HEK293T (cell line): Measurements from ENCODE around the gene JAKMIP2.

Experiments
- CTCF ChIA-PET: fragments of 350-600 bp; formaldehyde crosslinking; extraction: SDS; loops from one replicate; lab custom pipeline; 2021; ENCODE audit warnings: antibody characterized with exemption, inconsistent platforms; lab: Yijun Ruan, JAX
- POLR2A ChIA-PET: fragments of 350-600 bp; formaldehyde crosslinking; extraction: SDS; loops from one replicate; lab custom pipeline; 2020; ENCODE audit warnings: antibody characterized with exemption, inconsistent platforms; lab: Yijun Ruan, JAX
- DNase-seq: peaks from one replicate; pipeline ENCODE4 v3.0.0; 2012; ENCODE audit warnings: mixed read lengths; ENCODE audit errors: extremely low spot score
- ARNT ChIP-seq: fragments of 450-650 bp; IDR thresholded peaks from 2 replicates; pipeline ENCODE4 v1.6.1; 2017; ENCODE audit warnings: mild to moderate bottlenecking
- BHLHE40 ChIP-seq: fragments of 450-650 bp; IDR thresholded peaks from 2 replicates; pipeline ENCODE4 v1.6.1; 2016; ENCODE audit warnings: mild to moderate bottlenecking, moderate library complexity, borderline replicate concordance
- CTBP1 ChIP-seq: fragments of 450-650 bp; IDR thresholded peaks from 2 replicates; pipeline ENCODE4 v1.6.1; 2016; ENCODE audit warnings: borderline replicate concordance
- ELF4 ChIP-seq: fragments of 450-650 bp; IDR thresholded peaks from 2 replicates; pipeline ENCODE4 v1.6.1; 2017; ENCODE audit warnings: antibody characterized with exemption
- FOXA1 ChIP-seq: fragments of 450-650 bp; IDR thresholded peaks from 2 replicates; pipeline ENCODE4 v1.6.1; 2016; ENCODE audit warnings: mild to moderate bottlenecking
- FOXK2 ChIP-seq: fragments of 450-650 bp; IDR thresholded peaks from 2 replicates; pipeline ENCODE4 v1.6.1; 2016; ENCODE audit warnings: mild to moderate bottlenecking
- FOXM1 ChIP-seq: fragments of 450-650 bp; IDR thresholded peaks from 2 replicates; pipeline ENCODE4 v1.6.1; 2017; ENCODE audit warnings: mild to moderate bottlenecking, borderline replicate concordance
- HDGF ChIP-seq: fragments of 450-650 bp; IDR thresholded peaks from 2 replicates; pipeline ENCODE4 v1.6.1; 2017; ENCODE audit warnings: antibody characterized with exemption, borderline replicate concordance
- L3MBTL2 ChIP-seq: fragments of 450-650 bp; conservative IDR thresholded peaks from 2 replicates; pipeline ENCODE4 v1.6.1; 2016; ENCODE audit warnings: mild to moderate bottlenecking
- LEF1 ChIP-seq: fragments of 450-650 bp; IDR thresholded peaks from 2 replicates; pipeline ENCODE4 v1.6.1; 2017; ENCODE audit warnings: mild to moderate bottlenecking, borderline replicate concordance
- NFRKB ChIP-seq: fragments of 450-650 bp; IDR thresholded peaks from 2 replicates; pipeline ENCODE4 v1.6.1; 2016; ENCODE audit warnings: mild to moderate bottlenecking, moderate library complexity
- SP1 ChIP-seq: fragments of 450-650 bp; IDR thresholded peaks from 2 replicates; pipeline ENCODE4 v1.6.1; 2017
- SUZ12 ChIP-seq: fragments of 450-650 bp; IDR thresholded peaks from 2 replicates; pipeline ENCODE4 v1.6.1; 2016; ENCODE audit warnings: mild to moderate bottlenecking
- TARDBP ChIP-seq: fragments of 450-650 bp; IDR thresholded peaks from 2 replicates; pipeline ENCODE4 v1.6.1; 2016
- ZNF384 ChIP-seq: fragments of 450-650 bp; IDR thresholded peaks from 2 replicates; pipeline ENCODE4 v1.6.1; 2016
- TF ChIP-seq, protein P1 (sequence below): fragments of 450-650 bp; IDR thresholded peaks from 2 replicates; pipeline ENCODE4 v1.6.1; 2016

Gene JAKMIP2

DNA sequence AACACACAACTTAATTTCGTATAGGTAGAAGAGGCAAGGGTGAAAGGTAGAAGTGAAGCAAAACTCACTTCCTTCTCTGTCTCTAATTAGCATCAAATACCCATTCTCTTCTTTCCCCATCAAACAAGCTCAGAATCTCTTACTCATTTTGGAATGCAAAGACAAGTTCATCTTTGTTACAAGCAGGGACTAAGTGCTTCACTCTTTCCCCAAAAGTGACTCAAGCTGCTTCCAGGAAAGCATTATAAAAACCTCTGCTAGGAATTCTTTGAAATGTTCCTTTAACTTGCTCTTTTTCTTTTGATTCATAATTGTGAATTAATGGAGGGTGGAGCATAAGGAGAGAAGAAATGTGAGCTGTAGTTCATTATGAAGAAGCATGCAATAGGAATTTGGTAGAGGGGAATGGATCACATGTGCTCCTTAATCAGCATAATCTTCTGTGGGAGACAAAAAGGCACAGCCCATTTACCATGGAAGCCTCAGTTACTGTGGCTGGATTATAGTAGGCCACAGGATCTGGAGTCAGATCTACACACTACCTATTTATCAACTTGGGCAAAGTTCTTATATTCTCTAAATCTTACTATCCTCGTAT lies 163.1 kb downstream of the JAKMIP2 start:
- no peak for DNase-seq
- CTCF ChIA-PET, result no interaction called here
- POLR2A ChIA-PET, result no interaction called here
- TF ChIP-seq CTBP1, result no peak
- TF ChIP-seq NFRKB, result no peak
- no peak for TF ChIP-seq ZNF384
- no peak for TF ChIP-seq ELF4
- TF ChIP-seq, protein P1, sequence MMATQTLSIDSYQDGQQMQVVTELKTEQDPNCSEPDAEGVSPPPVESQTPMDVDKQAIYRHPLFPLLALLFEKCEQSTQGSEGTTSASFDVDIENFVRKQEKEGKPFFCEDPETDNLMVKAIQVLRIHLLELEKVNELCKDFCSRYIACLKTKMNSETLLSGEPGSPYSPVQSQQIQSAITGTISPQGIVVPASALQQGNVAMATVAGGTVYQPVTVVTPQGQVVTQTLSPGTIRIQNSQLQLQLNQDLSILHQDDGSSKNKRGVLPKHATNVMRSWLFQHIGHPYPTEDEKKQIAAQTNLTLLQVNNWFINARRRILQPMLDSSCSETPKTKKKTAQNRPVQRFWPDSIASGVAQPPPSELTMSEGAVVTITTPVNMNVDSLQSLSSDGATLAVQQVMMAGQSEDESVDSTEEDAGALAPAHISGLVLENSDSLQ, result no peak
- no peak for TF ChIP-seq HDGF
- TF ChIP-seq FOXK2, result no peak

DNA sequence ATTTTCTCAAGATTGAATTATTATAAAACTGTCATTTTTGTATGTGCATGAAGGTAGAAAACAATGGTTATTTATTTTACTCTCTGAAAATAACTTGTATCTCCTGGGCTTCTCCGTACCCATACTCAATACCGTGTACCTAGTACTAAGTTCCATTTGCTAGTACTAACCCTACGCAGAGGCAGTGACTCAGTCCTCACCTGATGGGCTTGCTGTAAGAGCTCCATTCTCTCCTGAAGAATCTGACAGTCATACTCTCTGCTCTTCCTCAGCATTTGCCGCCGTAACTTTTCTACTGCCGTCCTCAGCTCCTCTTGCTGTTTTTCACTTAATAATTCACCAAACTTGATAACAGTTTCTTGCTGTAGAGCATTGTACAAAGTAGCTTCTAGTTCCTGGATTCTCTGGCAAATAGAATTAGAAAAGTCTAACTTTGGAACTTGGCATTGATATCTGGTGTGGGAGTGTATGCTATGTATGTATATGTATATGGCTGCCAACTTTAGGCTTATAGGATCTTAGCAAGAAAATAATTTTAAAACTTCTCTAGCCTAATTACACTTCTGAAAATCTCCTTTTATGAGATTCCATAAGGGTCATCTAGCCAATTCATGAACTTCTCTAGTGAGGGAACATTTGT lies 164.7 kb downstream of the JAKMIP2 start:
- DNase-seq, result no peak
- CTCF ChIA-PET, result no interaction called here
- TF ChIP-seq FOXK2 (no peak), FOXA1 (no peak), L3MBTL2 (no peak), HDGF (no peak), SUZ12 (no peak), LEF1 (no peak), CTBP1 (no peak), SP1 (no peak)
- POLR2A ChIA-PET, result no interaction called here

DNA sequence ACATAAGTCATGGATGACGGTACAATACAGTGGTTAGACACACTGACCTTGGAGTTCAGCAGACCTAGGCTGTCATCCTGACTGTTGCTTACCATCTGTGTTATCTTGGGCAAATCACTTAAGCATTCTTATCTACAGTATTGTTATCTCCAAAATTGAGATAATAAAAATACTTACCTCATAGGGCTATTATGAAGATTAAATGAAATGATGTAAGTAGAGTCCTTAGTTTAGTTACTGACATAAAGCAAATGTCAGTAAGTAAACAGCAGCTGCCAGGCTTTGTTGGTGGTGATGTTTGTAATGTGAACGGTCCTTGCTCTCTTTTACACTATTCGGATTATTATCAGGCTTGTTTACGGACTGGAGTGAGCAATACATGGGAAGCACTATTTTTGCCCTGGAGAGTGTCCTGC lies 165.3 kb downstream of the JAKMIP2 start:
- DNase-seq, result no peak
- CTCF ChIA-PET, result no interaction called here
- TF ChIP-seq, protein P1, result no peak
- TF ChIP-seq FOXA1 (no peak), SP1 (no peak), TARDBP (no peak), SUZ12 (no peak), NFRKB (no peak), L3MBTL2 (no peak)
- POLR2A ChIA-PET, result no interaction called here

DNA sequence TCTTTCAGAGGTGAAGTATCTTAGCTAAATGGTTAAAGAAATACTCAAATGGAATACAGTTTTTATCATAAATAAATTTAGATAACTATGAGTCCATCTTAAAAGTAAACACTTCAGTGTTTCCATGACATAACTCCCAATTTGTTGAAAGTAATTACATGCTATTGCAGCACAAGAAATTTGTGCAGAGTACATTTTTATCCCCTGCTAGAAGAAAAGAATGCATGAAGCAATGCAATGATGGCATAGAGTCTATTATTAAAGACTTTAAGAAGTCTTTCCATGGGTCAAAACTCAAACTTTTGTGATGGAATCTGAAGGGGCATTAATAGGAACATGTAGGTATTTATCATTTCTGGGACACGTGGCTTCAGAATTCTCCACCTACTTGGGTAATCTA lies 166.1 kb downstream of the JAKMIP2 start:
- ChIA-PET POLR2A (no interaction called here), CTCF (no interaction called here)
- no peak for DNase-seq
- TF ChIP-seq FOXK2, result no peak
- TF ChIP-seq, protein P1, result no peak
- TF ChIP-seq NFRKB, result no peak
- no peak for TF ChIP-seq FOXM1
- no peak for TF ChIP-seq ZNF384
- no peak for TF ChIP-seq FOXA1

DNA sequence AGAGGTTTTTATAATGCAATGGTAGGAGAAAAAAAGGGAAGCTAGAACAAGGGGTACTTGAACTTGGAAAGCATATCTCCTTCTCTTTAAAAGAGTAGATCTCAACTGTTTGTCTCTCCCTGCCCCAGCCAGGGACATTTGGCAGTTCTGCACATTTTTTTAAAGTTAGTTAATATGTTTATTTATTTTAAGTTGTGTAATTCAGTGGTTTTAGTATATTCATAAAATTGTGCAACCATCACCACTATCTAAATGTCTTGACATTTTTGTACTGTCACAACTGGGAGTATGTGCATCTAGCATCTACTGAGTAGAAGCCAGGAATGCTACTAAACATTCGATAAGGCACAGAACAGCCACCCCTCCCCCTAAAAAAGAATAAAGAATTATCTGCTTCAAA lies 169.2 kb downstream of the JAKMIP2 start:
- TF ChIP-seq LEF1 (no peak), SUZ12 (no peak), ARNT (no peak), CTBP1 (no peak), FOXK2 (no peak), ZNF384 (no peak), FOXA1 (no peak), FOXM1 (no peak), BHLHE40 (no peak), TARDBP (no peak), SP1 (no peak), NFRKB (no peak), HDGF (no peak), L3MBTL2 (no peak), ELF4 (no peak)
- TF ChIP-seq, protein P1, result no peak
- no peak for DNase-seq
- CTCF ChIA-PET, result no interaction called here
- POLR2A ChIA-PET, result no interaction called here

DNA sequence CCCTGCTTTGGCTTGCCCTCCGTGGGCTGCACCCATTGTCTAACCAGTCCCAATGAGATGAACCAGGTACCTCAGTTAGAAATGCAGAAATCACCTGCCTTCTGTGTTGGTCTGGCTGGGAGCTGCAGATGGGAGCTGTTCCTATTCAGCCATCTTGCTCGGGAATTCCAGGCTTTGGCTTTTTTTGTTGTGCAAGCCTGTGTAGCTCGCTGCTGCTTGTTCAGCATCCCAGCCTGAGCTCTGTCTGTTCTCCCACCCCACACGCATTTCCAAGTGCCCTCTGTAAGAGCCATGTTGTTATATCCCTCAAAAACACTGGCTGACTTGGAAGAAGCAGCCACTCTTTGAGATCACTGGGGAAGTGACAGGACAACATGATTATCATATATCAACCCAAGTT lies 171.0 kb downstream of the JAKMIP2 start:
- POLR2A ChIA-PET, result no interaction called here

More for the DNA sequence above, 171.0 kb downstream of the JAKMIP2 start:
- CTCF ChIA-PET, result interaction anchor here (0.8 kb wide), 1 partner anchor 9 kb away, joined by 4 read pairs; no protein-coding TSS in a partner anchor
- no peak for DNase-seq
- TF ChIP-seq BHLHE40 (no peak), HDGF (no peak), ARNT (no peak), FOXM1 (no peak), LEF1 (no peak), CTBP1 (no peak), ELF4 (no peak), SP1 (no peak), ZNF384 (no peak)
